HG02852 (cell line): ENCODE measurements around the gene PRH1.

ENCODE experiments used
- ATAC-seq: cut with Tn5 transposase; IDR thresholded peaks from one replicate; pipeline ENCODE4 v1.9.1; 2021; ENCODE audit warnings: mild to moderate bottlenecking, moderate library complexity; ENCODE audit not compliant: unreplicated experiment

Gene PRH1

DNA sequence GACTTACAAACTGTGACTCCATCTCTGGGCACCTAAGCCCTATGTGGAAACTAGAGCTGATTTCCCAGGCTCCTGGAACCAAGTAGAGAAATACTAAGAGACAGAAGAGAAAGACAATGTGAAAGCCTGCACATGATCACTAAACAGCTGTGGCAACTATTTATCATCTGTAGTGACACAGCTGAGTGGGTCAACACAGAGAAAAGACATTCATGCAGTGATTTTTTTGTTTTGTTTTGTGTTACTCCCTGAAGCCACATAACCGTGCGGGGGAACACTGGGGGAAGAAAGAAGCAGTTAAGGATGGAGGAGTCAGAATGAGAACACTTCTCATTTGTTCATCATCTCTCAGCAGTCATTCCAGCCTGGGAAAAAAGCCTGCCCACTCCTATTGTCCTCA is 36.3 kb downstream of the PRH1 start:
- ATAC-seq = no peak

DNA sequence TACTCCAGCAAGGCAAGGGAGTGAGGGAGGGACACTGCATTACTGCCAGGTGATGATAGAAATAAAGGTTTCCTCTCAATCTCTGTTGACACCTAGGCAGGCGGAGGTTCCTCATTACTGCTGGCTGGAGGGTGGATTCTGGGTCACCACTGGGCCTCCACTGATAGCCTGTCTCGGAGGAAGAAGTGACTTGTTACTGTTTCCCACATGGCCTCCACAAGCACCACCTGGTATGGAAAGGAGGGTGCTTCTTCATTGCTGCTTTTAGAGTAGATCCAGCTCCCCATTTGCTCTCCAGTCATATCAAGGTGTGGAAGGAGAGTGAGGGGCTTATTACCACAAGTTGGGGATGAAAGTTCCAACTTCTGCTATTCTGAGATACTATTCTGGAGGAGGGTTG is 41.2 kb downstream of the PRH1 start:
- no peak for ATAC-seq

DNA sequence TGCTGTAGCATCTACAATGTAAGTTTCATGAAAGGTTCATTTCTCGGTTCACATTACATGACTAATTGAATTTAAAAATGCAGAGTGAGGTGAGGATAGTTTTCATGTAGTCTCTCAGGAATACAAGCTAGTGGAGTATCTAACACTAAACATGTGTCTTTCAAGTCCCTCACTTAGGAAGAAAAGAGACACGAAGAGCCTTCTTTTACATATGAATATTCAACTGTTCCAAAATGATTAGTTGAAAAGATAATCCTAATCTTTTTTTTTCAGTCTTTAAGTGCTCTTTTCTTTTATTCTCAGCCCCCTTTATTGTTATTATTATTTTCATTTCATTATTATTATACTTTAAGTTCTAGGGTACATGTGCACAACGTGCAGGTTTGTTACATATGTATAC is 45.6 kb downstream of the PRH1 start:
- no peak for ATAC-seq
